Erythroblast (primary cell): Measurements from ENCODE around the gene AAR2.

Source experiments
- DNase-seq, 2 experiments: peaks; one replicate each; lab custom pipeline; 2025; lab: John Stamatoyannopoulos, UW
- GATA1 ChIP-seq: IDR thresholded peaks from 2 replicates; pipeline ENCODE4 v1.6.1; 2011; ENCODE audit warnings: low read depth, mild to moderate bottlenecking, control low read depth, low read length, moderate library complexity
- POLR2A ChIP-seq: IDR thresholded peaks from 2 replicates; pipeline ENCODE4 v1.6.1; 2011; ENCODE audit warnings: mild to moderate bottlenecking, low read length

The AAR2 gene

DNA sequence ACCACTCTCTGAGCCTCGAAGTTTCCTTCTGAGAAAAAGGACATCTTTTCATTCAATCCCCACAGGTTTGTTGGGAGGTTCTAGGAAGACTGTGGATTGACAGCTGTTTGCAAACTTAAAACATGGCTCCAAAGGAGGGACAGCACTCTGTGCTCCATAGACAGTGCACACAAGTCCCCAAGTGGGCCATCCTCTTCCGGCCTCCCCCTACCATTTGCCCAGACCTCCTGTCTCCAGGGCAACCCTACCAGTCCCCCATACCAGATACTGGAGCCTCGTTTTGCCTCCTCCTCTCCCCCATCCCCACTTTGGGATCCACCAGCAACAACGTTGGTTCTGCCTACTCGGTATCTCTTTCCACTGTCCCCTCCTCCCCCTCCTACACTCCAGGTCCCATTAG, 61.4 kb downstream of the AAR2 start:
- TF ChIP-seq GATA1 (no peak), POLR2A (no peak)
- no peak for DNase-seq

DNA sequence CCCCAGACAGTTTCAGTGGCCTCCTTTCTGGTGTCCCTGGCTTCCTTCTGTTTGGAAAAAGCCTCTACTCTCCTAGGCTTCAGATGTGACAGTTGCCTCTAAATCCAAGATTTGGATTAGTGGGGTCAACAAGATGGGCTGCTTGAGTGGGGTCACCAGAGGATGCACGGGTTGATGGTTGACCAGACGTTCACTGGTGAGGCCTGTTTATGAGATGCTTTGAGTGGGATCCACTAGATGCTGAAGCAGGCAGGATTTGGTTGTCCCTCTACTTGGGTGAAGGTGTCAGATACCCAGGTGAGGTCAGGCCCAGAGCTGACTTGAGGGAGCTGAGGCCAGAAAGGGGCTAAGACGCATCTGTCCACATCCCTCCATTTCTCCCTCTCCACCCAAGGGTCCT, 61.8 kb downstream of the AAR2 start:
- no peak for DNase-seq
- no peak for TF ChIP-seq POLR2A
- no peak for TF ChIP-seq GATA1

DNA sequence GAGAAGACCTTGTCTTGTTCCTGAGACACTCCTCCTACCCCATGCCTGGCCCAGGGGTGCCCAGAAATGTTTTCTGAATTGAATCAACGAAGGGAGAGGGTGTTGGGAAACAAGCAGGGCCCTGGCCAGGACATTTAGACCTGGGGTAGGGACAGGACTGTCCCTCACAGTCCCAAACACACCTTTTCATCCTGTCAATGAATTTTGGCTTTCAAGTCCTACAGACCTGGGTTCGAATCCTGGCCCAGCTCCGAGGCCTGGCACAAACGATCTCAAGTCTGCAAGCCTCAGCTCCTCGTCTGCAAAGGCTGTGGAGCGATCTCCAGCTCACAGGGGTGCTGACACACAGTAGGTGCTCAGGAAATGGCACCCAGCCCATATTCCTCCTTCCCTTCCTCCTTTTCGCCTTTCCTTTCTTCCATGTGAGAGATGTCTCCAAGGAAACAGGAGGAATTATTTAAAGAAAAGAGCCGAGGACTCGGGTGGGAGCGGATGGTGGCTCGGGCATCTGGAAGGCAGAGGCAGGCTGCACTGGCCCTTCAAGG, 62.6 kb downstream of the AAR2 start:
- no peak for TF ChIP-seq POLR2A
- TF ChIP-seq GATA1, result no peak
- DNase-seq, result no peak

DNA sequence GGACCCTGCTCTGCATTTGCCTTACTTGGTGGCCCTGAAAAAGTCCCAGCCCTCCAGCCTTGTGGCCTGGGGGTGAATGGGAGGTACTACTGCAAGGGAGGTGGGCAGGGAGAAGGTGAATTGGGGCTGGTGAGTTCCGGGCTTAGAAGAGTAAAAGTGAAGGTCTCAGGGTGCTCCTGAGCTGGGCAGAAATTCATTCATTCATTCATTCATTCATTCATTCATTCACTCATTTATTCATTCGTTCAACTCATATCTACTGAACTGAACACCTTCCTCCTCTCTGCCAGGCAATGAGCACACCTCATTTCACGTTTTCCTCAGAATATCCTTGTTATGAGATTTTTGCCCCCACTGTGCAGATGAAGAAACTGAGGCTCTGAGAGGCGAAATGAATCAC, 63.2 kb downstream of the AAR2 start:
- DNase-seq, result no peak
- no peak for TF ChIP-seq POLR2A
- no peak for TF ChIP-seq GATA1

DNA sequence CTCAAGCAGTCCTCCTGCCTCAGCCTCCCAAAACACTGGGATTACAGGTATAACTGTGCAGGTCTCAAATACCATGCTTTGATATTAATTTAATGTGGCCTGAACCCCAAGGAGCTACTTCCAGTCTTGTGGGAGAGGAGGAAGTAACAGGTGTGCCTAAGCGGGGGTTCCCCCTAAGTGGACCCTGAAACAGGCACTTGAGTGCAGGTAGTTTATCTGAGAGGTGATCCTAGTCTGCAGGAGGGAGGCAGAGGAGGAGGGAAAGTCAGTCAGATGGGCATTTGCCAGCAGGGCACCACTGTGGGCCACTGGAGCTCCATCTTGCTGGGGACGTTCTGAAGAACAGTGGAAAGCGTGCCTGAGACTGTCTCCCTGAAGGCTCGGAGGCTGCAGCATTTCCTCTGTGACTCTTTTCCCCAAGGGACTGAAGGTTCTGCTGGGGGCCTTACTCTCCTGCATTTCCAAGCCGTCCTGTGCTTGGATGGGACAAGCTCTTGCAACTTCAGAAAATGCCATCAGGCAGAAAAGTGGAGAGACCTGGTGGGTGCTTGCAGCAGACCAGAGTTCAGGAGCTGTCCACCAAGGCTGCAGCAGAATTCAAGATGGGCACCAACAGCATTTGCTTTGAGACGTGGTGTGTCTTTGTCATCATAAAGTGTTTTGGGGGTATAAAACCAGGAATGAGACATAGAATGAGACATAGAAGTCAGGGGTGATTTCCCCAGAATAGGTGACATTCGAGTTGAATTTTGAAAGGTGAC, 65.3 kb downstream of the AAR2 start:
- TF ChIP-seq GATA1 (no peak), POLR2A (no peak)
- DNase-seq, result no peak

DNA sequence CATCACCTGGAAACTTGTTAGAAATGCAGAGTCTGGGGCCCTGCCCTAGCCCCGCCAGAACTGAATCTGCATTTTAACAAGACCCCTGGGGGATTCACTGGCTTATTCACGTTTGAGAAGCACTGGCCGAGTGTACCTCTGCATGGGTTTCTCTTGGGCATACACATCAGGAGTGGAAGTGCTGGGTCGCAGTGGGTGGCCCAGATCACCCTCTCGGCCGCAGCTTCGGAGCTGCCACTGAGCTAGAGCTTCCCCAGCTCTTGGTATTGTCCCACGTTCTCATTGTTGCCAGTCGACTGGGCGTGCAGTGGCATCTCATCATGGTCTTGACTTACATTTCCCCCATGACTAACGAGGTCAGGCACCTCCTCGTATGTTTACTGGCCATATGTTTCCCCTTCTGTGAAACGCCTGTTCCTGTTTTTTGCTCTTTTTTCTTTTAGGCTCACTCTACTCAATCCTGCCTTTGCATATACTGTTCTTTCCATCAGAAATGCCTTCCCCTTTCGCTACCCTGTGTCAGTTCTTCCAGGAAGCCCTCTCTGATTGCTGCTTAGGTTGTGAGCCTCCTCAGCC, 66.8 kb downstream of the AAR2 start:
- no peak for DNase-seq
- TF ChIP-seq GATA1 (no peak), POLR2A (no peak)

DNA sequence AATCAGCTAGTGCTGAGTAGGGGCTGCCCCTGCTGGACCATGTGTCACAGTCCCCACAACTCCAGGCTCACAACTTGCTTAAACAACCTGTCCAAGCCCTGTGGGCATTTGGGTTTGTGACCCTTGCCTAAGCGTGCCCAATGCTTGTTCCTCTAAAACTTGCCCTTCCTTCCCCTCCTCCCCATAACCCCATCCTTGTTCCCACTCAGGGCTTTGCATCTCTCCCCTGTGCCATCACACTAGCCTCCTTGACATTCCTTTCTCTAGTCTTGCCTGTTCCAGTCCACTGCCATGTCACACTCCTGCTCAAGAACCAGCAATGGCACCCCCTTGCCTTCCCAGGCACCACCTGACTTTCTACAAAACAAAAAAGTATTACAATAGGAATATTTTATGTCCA, 67.6 kb downstream of the AAR2 start:
- TF ChIP-seq POLR2A (no peak), GATA1 (no peak)

DNA sequence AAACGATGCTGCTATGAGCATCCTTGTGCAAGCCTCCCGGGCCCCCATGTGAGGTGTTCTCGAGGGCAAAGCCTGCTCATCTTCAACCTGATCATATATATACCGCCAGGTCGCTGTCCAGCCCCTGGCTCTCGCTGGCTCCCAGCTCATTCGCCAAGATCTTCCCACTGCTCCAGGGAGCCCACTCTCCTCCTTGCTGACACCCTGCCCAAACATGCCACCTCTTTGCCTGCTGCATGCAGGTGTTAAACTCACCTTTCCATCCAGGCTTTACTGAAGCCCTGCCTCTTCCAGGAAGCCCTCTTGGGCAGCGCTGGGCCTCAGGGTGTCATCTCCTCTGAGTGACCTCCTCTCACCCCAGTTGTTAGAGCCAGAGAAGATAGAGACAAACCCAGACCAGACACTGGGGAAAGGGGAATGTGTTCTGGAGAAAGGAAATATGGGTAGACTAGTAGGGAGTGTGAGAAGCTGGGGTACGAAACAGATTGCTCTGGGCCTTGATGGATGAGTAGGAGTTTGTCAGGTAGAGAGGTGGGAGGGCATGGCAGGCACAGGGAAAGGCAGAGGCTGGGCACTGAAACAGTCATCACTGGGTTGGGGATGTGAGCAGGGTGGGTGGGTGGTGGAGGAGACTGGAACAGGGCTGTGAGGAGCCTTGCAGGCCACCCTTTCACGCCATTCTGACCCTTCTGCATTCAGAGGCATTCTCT, 68.7 kb downstream of the AAR2 start:
- TF ChIP-seq GATA1, result no peak
- TF ChIP-seq POLR2A, result no peak
- DNase-seq, result no peak

More for the DNA sequence above, 67.6 kb downstream of the AAR2 start:
- no peak for DNase-seq

DNA sequence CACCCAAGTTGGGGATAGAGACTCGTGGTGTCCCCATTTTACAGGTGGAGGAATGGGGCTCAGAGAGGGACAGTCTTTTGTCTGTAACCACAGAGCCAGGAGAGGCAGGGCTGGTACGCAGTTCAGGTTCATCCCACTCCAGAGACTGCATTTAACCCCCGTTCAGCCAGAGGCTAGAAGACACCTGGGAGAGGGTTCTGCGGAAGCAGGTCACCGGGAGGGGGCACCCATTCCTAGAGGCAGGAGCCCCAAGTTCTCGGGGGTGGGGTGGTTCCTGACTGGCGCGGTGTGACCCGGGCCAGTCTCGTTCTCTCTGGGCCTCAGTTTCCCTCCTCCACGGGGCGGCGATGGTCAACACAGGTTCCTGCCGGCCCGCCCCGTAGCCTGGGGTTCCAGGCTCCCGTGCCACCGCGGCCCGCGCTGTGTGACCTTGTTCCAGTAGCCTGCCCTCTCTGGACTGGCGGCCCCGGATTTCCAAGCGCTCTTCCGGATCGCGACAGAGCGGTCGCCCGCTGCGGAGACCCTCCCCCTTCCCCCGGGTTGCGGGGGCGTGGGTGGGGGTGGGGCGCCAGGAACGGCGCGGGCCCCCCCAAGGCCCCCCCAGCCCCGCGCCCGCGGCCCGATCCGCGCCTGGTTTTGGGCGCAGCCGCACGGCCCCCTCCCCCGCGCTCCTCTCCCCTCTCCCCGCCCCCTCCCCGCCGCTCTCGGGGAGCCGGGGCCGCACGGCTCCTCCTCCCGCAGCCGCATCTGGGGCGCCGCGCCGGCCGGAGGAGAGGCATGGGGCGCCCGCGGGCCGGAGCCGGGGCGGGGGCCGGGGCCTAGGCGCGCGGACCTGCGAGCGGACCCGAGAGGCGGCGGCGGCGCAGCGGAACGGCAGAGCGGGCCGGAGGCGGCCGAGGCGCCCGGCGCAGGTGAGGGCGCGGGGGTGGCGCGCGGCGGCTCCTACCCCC, 69.6 kb downstream of the AAR2 start, which contains the start of gene DLGAP4:
DLGAP4 (plus strand) TSS at position 738 of the 950 bp plus-strand sequence. CDS start 125,379 bp downstream, outside the sequence.
- TF ChIP-seq GATA1, result no peak
- TF ChIP-seq POLR2A, result no peak
- no peak for DNase-seq
